Measurements from ENCODE around the gene DARS1. TPM values are rescaled to one million over a fixed set of nuclear protein-coding genes. Genes with fewer than 3 reads are reported as not detected.

DARS1 gene
- total RNA-seq, 4 donors from 2014 or later: 115 to 176 (median 156) TPM

- TF ChIP-seq EP300 (IDR thresholded peaks at IDR 0.05) (no peak), POLR2AphosphoS5 (IDR thresholded peaks at IDR 0.05) (no peak), POLR2A (IDR thresholded peaks at IDR 0.05) (no peak), CTCF (IDR thresholded peaks at IDR 0.05) (no peak)
- Histone ChIP-seq H3K4me1 (no peaks in the 10 kb centered on the region), H3K4me3 (no peak overlapping the region), H3K27me3 (no peaks in the 10 kb centered on the region), H3K9me3 (no peaks in the 10 kb centered on the region), H3K36me3 (no peaks in the 10 kb centered on the region), H3K27ac (no peak overlapping the region)
- WGBS, 2 donors (ENCODE audit: low coverage in 1 of 2): 52 to 65% methylated on average over 5 to 7 of the region's 7 CpGs
- ATAC-seq: no peak
Observed at GRCh38 chr2:136031711-136032110, 46.3 kb upstream of the DARS1 start.

- no peak for TF ChIP-seq POLR2A (IDR thresholded peaks at IDR 0.05)
- TF ChIP-seq POLR2AphosphoS5 (IDR thresholded peaks at IDR 0.05): no peak
- TF ChIP-seq CTCF (IDR thresholded peaks at IDR 0.05): no peak
- no peak for TF ChIP-seq EP300 (IDR thresholded peaks at IDR 0.05)
- no peak overlapping the region for H3K27ac ChIP-seq
- H3K36me3 ChIP-seq: no peaks in the 10 kb centered on the region
- no peak overlapping the region for H3K4me3 ChIP-seq
- ATAC-seq: no peak
- H3K4me1 ChIP-seq: peaks cover 0 to 6% (median 0%) of the 10 kb centered on the region in 3 donors
- H3K27me3 ChIP-seq: no peaks in the 10 kb centered on the region
- WGBS, 2 donors (ENCODE audit: low coverage in 1 of 2): 76 to 78% methylated on average over 3 of the region's 3 CpGs
- H3K9me3 ChIP-seq: no peaks in the 10 kb centered on the region
Observed at GRCh38 chr2:136030406-136030805, 45.0 kb upstream of the DARS1 start.

GRCh38 chr2:136029149-136029548 lies 43.7 kb upstream of the DARS1 start:
- 86 to 98% methylated on average over 5 to 6 of the region's 6 CpGs for WGBS, 2 donors (ENCODE audit: low coverage in 1 of 2)
- no peak for TF ChIP-seq POLR2AphosphoS5 (IDR thresholded peaks at IDR 0.05)
- TF ChIP-seq EP300 (IDR thresholded peaks at IDR 0.05): no peak
- no peak for TF ChIP-seq POLR2A (IDR thresholded peaks at IDR 0.05)
- TF ChIP-seq CTCF (IDR thresholded peaks at IDR 0.05): no peak

GRCh38 chr2:136028001-136028400 lies 42.6 kb upstream of the DARS1 start:
- TF ChIP-seq EP300 (IDR thresholded peaks at IDR 0.05) (no peak), CTCF (IDR thresholded peaks at IDR 0.05) (no peak), POLR2AphosphoS5 (IDR thresholded peaks at IDR 0.05) (no peak), POLR2A (IDR thresholded peaks at IDR 0.05) (no peak)
- Histone ChIP-seq H3K27me3 (no peaks in the 10 kb centered on the region), H3K36me3 (no peaks in the 10 kb centered on the region), H3K27ac (no peak overlapping the region), H3K4me3 (no peak overlapping the region), H3K9me3 (no peaks in the 10 kb centered on the region), H3K4me1 (peaks cover 0 to 9% (median 0%) of the 10 kb centered on the region in 3 donors)
- WGBS, 2 donors (ENCODE audit: low coverage in 1 of 2): 98 to 100% methylated on average over 3 to 9 of the region's 9 CpGs
- no peak for ATAC-seq

More at GRCh38 chr2:136029149-136029548, 43.7 kb upstream of the DARS1 start:
- no peaks in the 10 kb centered on the region for H3K27me3 ChIP-seq
- no peak overlapping the region for H3K4me3 ChIP-seq
- no peaks in the 10 kb centered on the region for H3K9me3 ChIP-seq
- no peaks in the 10 kb centered on the region for H3K36me3 ChIP-seq
- H3K27ac ChIP-seq: no peak overlapping the region
- ATAC-seq: no peak
- H3K4me1 ChIP-seq: peaks cover 0 to 9% (median 0%) of the 10 kb centered on the region in 3 donors

GRCh38 chr2:136027112-136027511 lies 41.7 kb upstream of the DARS1 start:
- no peaks in the 10 kb centered on the region for H3K36me3 ChIP-seq
- H3K4me3 ChIP-seq: no peak overlapping the region
- H3K4me1 ChIP-seq: peaks cover 0 to 9% (median 0%) of the 10 kb centered on the region in 3 donors
- no peaks in the 10 kb centered on the region for H3K9me3 ChIP-seq
- TF ChIP-seq POLR2A (IDR thresholded peaks at IDR 0.05) (no peak), CTCF (IDR thresholded peaks at IDR 0.05) (no peak), EP300 (IDR thresholded peaks at IDR 0.05) (no peak), POLR2AphosphoS5 (IDR thresholded peaks at IDR 0.05) (no peak)
- H3K27me3 ChIP-seq: no peaks in the 10 kb centered on the region
- 68 to 83% methylated on average over 6 to 7 of the region's 7 CpGs for WGBS, 2 donors (ENCODE audit: low coverage in 1 of 2)
- ATAC-seq: no peak
- no peak overlapping the region for H3K27ac ChIP-seq
